GM12891 (cell line): ENCODE measurements around the gene MPZL2.
A peak's percentile ranks its signal among the peaks of the same experiment; 100 is the strongest.

Experiments
- DNase-seq: peaks from one replicate; pipeline ENCODE4 v3.0.0; 2011; ENCODE audit warnings: low spot score; ENCODE audit not compliant: insufficient read length
- FAIRE-seq: peaks from 2 replicates; lab custom pipeline; 2011; peaks lifted over from hg19 to GRCh38; lab: Jason Lieb, UNC
- PAX5 ChIP-seq: IDR thresholded peaks from 2 replicates; pipeline ENCODE4 v1.6.1; 2011; ENCODE audit warnings: low read length, moderate library complexity, mild to moderate bottlenecking; ENCODE audit not compliant: insufficient read depth, severe bottlenecking
- POLR2A ChIP-seq: IDR thresholded peaks from 2 replicates; pipeline ENCODE4 v1.6.1; 2011; ENCODE audit warnings: low read depth, low read length, control low read depth
- POLR2AphosphoS5 ChIP-seq: IDR thresholded peaks from 2 replicates; pipeline ENCODE4 v1.6.1; 2011; ENCODE audit warnings: low read depth, low read length, control low read depth
- POU2F2 ChIP-seq: IDR thresholded peaks from 2 replicates; pipeline ENCODE4 v1.6.1; 2011; ENCODE audit warnings: low read depth, mild to moderate bottlenecking, control low read depth, low read length, moderate library complexity
- SPI1 ChIP-seq: IDR thresholded peaks from 2 replicates; pipeline ENCODE4 v1.6.1; 2011; ENCODE audit warnings: low read depth, low read length, control low read depth
- TAF1 ChIP-seq: IDR thresholded peaks from 2 replicates; pipeline ENCODE4 v1.6.1; 2011; ENCODE audit warnings: low read depth, low read length, control low read depth

MPZL2 gene

GRCh38 chr11:118245936-118246562 lies 18.0 kb downstream of the MPZL2 start:
- FAIRE-seq (peak; percentile 23), DNase-seq (no peak)
- TF ChIP-seq PAX5 (no peak), POLR2A (no peak), POU2F2 (no peak), POLR2AphosphoS5 (no peak), SPI1 (no peak), TAF1 (no peak)

- no peak for FAIRE-seq
- DNase-seq: no peak
- TF ChIP-seq SPI1 (no peak), POLR2A (no peak), TAF1 (no peak)
Measured at GRCh38 chr11:118243993-118244762, 19.9 kb downstream of the MPZL2 start.

GRCh38 chr11:118243161-118243560 lies 20.9 kb downstream of the MPZL2 start:
- TF ChIP-seq POLR2A: no peak
- TF ChIP-seq POU2F2: no peak
- TF ChIP-seq TAF1: no peak
- TF ChIP-seq SPI1: no peak
- TF ChIP-seq POLR2AphosphoS5: no peak
- TF ChIP-seq PAX5: no peak
- FAIRE-seq (no peak), DNase-seq (no peak)

GRCh38 chr11:118241764-118242098 lies 22.4 kb downstream of the MPZL2 start:
- TF ChIP-seq POU2F2: no peak
- FAIRE-seq (no peak), DNase-seq (no peak)

- FAIRE-seq (peak; percentile 98), DNase-seq (no peak)
- no peak for TF ChIP-seq TAF1
- no peak for TF ChIP-seq POLR2A
- TF ChIP-seq POLR2AphosphoS5: no peak
- TF ChIP-seq POU2F2: no peak
- TF ChIP-seq SPI1: no peak
- TF ChIP-seq PAX5: no peak
Measured at GRCh38 chr11:118240999-118241763, 22.9 kb downstream of the MPZL2 start.

- DNase-seq (no peak), FAIRE-seq (peak; percentile 63)
- no peak for TF ChIP-seq SPI1
- TF ChIP-seq POLR2AphosphoS5: no peak
- no peak for TF ChIP-seq POLR2A
- TF ChIP-seq POU2F2: no peak
- no peak for TF ChIP-seq PAX5
- no peak for TF ChIP-seq TAF1
Measured at GRCh38 chr11:118239509-118240205, 24.4 kb downstream of the MPZL2 start.

GRCh38 chr11:118238929-118239328 lies 25.2 kb downstream of the MPZL2 start:
- DNase-seq: no peak
- peak; percentile 63 for FAIRE-seq
- TF ChIP-seq POLR2AphosphoS5 (no peak), PAX5 (no peak), SPI1 (no peak), TAF1 (no peak), POLR2A (no peak), POU2F2 (no peak)

GRCh38 chr11:118238421-118238820 lies 25.7 kb downstream of the MPZL2 start:
- DNase-seq (no peak), FAIRE-seq (no peak)
- TF ChIP-seq SPI1 (no peak), POU2F2 (no peak), TAF1 (no peak), POLR2A (no peak), PAX5 (no peak), POLR2AphosphoS5 (no peak)

GRCh38 chr11:118236170-118236569 lies 27.9 kb downstream of the MPZL2 start:
- FAIRE-seq (no peak), DNase-seq (no peak)
- TF ChIP-seq POLR2AphosphoS5 (no peak), POU2F2 (no peak), TAF1 (no peak), POLR2A (no peak), PAX5 (no peak), SPI1 (no peak)
